K562 (cell line): ENCODE measurements around the gene LOXL4. TPM values are rescaled to one million over a fixed set of nuclear protein-coding genes. Genes with fewer than 3 reads are reported as not detected.
A peak's percentile ranks its signal among the peaks of the same experiment; 100 is the strongest.

ENCODE experiments used
- ATAC-seq: fragments of 200-7000 bp; cut with Tn5 transposase; 3 replicates; pipeline ENCODE4 v1.9.1; 2020; ENCODE audit warnings: moderate library complexity
- BruUV-seq: library from RNA; stranded (reverse); fragments of 400-500 nt; replicated peaks from 2 replicates; lab custom pipeline; 2021; lab: Mats Ljungman, UMichigan
- CTCF ChIA-PET: fragments of 300-600 bp; formaldehyde crosslinking; extraction: SDS; loops from one replicate; lab custom pipeline; 2021; ENCODE audit warnings: low intra/inter-chr PET ratio; lab: Yijun Ruan, JAX
- POLR2A ChIA-PET: fragments of 300-600, 350-650 bp; sonication (Branson Sonifier 250); formaldehyde crosslinking; extraction: SDS; loops from one replicate; lab custom pipeline; 2021; ENCODE audit warnings: antibody characterized with exemption, inconsistent platforms; lab: Yijun Ruan, JAX
- DNase-seq, 4 experiments: peaks; one replicate each; pipeline versions ENCODE4 v3.0.0 to v3.0.0-alpha.2; 2011 to 2018; ENCODE audit warnings: low spot score in 3 of 4, mixed read lengths in 3 of 4; ENCODE audit errors: extremely low read depth in 1 of 4
- FAIRE-seq: peaks from 2 replicates; lab custom pipeline; 2011; peaks lifted over from hg19 to GRCh38; lab: Jason Lieb, UNC
- H2AFZ ChIP-seq: 2 replicates; pipeline ENCODE4 v1.6.0; 2011; ENCODE audit warnings: low read depth, low read length, control low read depth, inconsistent platforms
- H3K27ac ChIP-seq: fragments of 200-600 bp; 3 replicates; pipeline ENCODE4 v1.8.0; 2011; ENCODE audit warnings: low read depth, mild to moderate bottlenecking, control low read depth, inconsistent platforms, low read length, moderate library complexity, mixed read lengths; ENCODE audit errors: extremely low read depth
- H3K27me3 ChIP-seq, 2 experiments: fragments of 300-600 bp in 1 of 2; 2 replicates in 1 of 2; 3 replicates in 1 of 2; pipeline versions ENCODE4 v1.6.0 to v1.8.0; 2011; ENCODE audit warnings: inconsistent platforms in 2 of 2, low read length in 2 of 2, mild to moderate bottlenecking in 1 of 2, mixed read lengths in 1 of 2, moderate library complexity in 1 of 2; ENCODE audit not compliant: control insufficient read depth in 2 of 2, insufficient read depth in 2 of 2
- H3K36me3 ChIP-seq: fragments of 300-600 bp; 3 replicates; pipeline ENCODE4 v1.8.0; 2011; ENCODE audit warnings: mild to moderate bottlenecking, low read length, inconsistent platforms; ENCODE audit not compliant: control insufficient read depth, insufficient read depth
- H3K4me1 ChIP-seq, 2 experiments: fragments of 200-600 bp in 1 of 2; replicated peaks in 1 of 2; 2 replicates in 1 of 2; 3 replicates in 1 of 2; pipeline versions ENCODE4 v1.5.1 to v1.8.0; 2011; ENCODE audit warnings: inconsistent platforms in 2 of 2, low read length in 2 of 2, mild to moderate bottlenecking in 1 of 2, mixed read lengths in 1 of 2, moderate library complexity in 1 of 2; ENCODE audit not compliant: control insufficient read depth in 2 of 2, insufficient read depth in 2 of 2
- H3K4me2 ChIP-seq: 2 replicates; pipeline ENCODE4 v1.6.1; 2011; ENCODE audit warnings: low read length, control low read depth, inconsistent platforms, mixed read lengths; ENCODE audit not compliant: insufficient read depth
- H3K4me3 ChIP-seq: fragments of 200-600 bp; sonication (generic), shearing (Covaris generic); 2 replicates; pipeline ENCODE4 v1.5.1; 2016; ENCODE audit warnings: control low read depth, inconsistent platforms
- H3K79me2 ChIP-seq: fragments of 200-600 bp; 3 replicates; pipeline ENCODE4 v1.8.0; 2011; ENCODE audit warnings: low read length, inconsistent platforms; ENCODE audit not compliant: control insufficient read depth, insufficient read depth
- H3K9ac ChIP-seq, 2 experiments: 2 replicates each; pipeline versions ENCODE4 v1.6.0 to v1.6.1; 2011; ENCODE audit warnings: low read depth in 2 of 2, low read length in 2 of 2, control low read depth in 1 of 2, inconsistent platforms in 1 of 2, mild to moderate bottlenecking in 1 of 2, mixed read lengths in 1 of 2; ENCODE audit not compliant: insufficient read depth in 1 of 2
- H3K9me1 ChIP-seq: one replicate; pipeline ENCODE4 v1.6.0; 2011; ENCODE audit warnings: inconsistent platforms, mild to moderate bottlenecking, low read length, moderate library complexity; ENCODE audit not compliant: control insufficient read depth, insufficient read depth
- H3K9me3 ChIP-seq: replicated peaks from 2 replicates; pipeline ENCODE4 v1.5.1; 2011; ENCODE audit warnings: low read depth, low read length, inconsistent platforms; ENCODE audit not compliant: control insufficient read depth, insufficient read depth
- H4K20me1 ChIP-seq: replicated peaks from 2 replicates; pipeline ENCODE4 v1.6.1; 2011; ENCODE audit warnings: low read length, inconsistent platforms, mixed read lengths; ENCODE audit not compliant: control insufficient read depth, insufficient read depth
- CGGBP1 ChIP-seq: fragments of 250-450 bp; sonication (Bioruptor Pico); IDR thresholded peaks from 2 replicates; pipeline ENCODE4 v1.9.0; 2021; ENCODE audit warnings: mild to moderate bottlenecking
- CUX1 ChIP-seq: fragments of 200-800 bp; sonication (Bioruptor generic); IDR thresholded peaks from 2 replicates; pipeline ENCODE4 v1.6.1; 2016; ENCODE audit warnings: missing genetic modification characterization, missing compliant biosample characterization
- KDM1A ChIP-seq, 2 experiments: fragments of 450-650 bp; IDR thresholded peaks; 2 replicates each; pipeline ENCODE4 v1.6.1; 2016; ENCODE audit warnings: mild to moderate bottlenecking in 2 of 2
- KLF16 ChIP-seq: IDR thresholded peaks from 2 replicates; pipeline ENCODE4 v1.6.1; 2016; ENCODE audit warnings: antibody characterized with exemption
- PKNOX1 ChIP-seq: fragments of 450-650 bp; IDR thresholded peaks from 2 replicates; pipeline ENCODE4 v1.6.1; 2016
- PYGO2 ChIP-seq: fragments of 450-650 bp; IDR thresholded peaks from 2 replicates; pipeline ENCODE4 v1.6.1; 2016; ENCODE audit warnings: mild to moderate bottlenecking, missing genetic modification characterization, moderate library complexity, missing compliant biosample characterization
- SUPT5H ChIP-seq: fragments of 450-650 bp; IDR thresholded peaks from 2 replicates; pipeline ENCODE4 v1.6.1; 2016
- TRIM28 ChIP-seq: fragments of 450-650 bp; IDR thresholded peaks from 2 replicates; pipeline ENCODE4 v1.6.1; 2017
- TSHZ1 ChIP-seq: fragments of 250-450 bp; sonication (Bioruptor Pico); IDR thresholded peaks from 2 replicates; pipeline ENCODE4 v1.4.0; 2020; ENCODE audit warnings: mild to moderate bottlenecking, moderate library complexity
- ZC3H8 ChIP-seq: fragments of 450-650 bp; IDR thresholded peaks from 2 replicates; pipeline ENCODE4 v1.6.1; 2017
- ZNF785 ChIP-seq: fragments of 250-450 bp; sonication (Bioruptor Pico); IDR thresholded peaks from 2 replicates; pipeline ENCODE4 v1.4.0; 2020; ENCODE audit warnings: mild to moderate bottlenecking
- WGBS: fragments of 100-300 bp; shearing (Covaris generic); methylation state at CpG from one replicate; pipeline ENCODE4 v1.1.6; 2016; ENCODE audit warnings: low coverage, mixed read lengths; ENCODE audit not compliant: insufficient coverage; ENCODE audit errors: missing lambda C conversion rate; 5-methylcytosine and 5-hydroxymethylcytosine counted together
- in situ Hi-C: fragments of 300-500 bp; cut with MboI; formaldehyde crosslinking; loops from 4 replicates; pipeline ENCODE4 v1.15.0; 2018; ENCODE audit warnings: inconsistent platforms, mixed read lengths
- intact Hi-C: fragments of 100-400 bp; cut with micrococcal nuclease; formaldehyde crosslinking; loops from 2 replicates; pipeline ENCODE4 v1.14.2; 2022
- polyA plus RNA-seq, 8 experiments: library from polyadenylated mRNA; depleted of rRNA in 4 of 8; stranded (reverse) in 5 of 8; unstranded in 3 of 8; fragments of >200 nt; fragmentation: Nextera tagmentation in 2 of 8; fragmentation: Illumina TruSeq in 1 of 8; extraction: Ambion mirVana in 2 of 8; extraction: Trizol in 1 of 8; gene quantifications; 2 replicates each; pipeline versions ENCODE4 v1.2.1 to v1.2.3, GENCODE V29; 2011 to 2014; ENCODE audit warnings: inconsistent platforms in 1 of 8, missing spikeins in 1 of 8
- total RNA-seq, 7 experiments: library from RNA; depleted of rRNA in 6 of 7; stranded (reverse); fragments of >200 nt in 6 of 7; fragmentation: Illumina TruSeq in 2 of 7; extraction: Trizol in 2 of 7; gene quantifications; 2 replicates each; pipeline versions ENCODE4 v1.2.1 to v1.2.3, GENCODE V29; 2011 to 2021; ENCODE audit warnings: low replicate concordance in 1 of 7

Gene LOXL4
- total and polyA plus RNA-seq, 9 of the 15 experiments (the other 6 are each of a cell fraction or from before 2014, with no cell fraction given), result 0.03 to 0.35 (median 0.05) TPM; not detected in 3

- TF ChIP-seq CUX1 (CRISPR knock-in tag) (no peak), TRIM28 (peak; percentile 88), KDM1A (IDR thresholded peaks at IDR 0.05) (peak; percentile 38 to 71; a peak in 3 of 4 replicates), KLF16 (peak; percentile 65; the same call in 1 of the 2 replicates)
These were observed 41.4 kb downstream of the LOXL4 start (continued) for GRCh38 chr10:98226508-98227144.

- 13% methylated on average over 1 of the region's 1 CpG for WGBS
- peaks cover 4 to 5% of the 10 kb centered on the region in 2 experiments; a peak in 3 of 5 replicates for H3K4me1 ChIP-seq
- H3K27ac ChIP-seq, result no peak overlapping the region
- no peak overlapping the region for H3K4me3 ChIP-seq
- peaks cover 19% of the 10 kb centered on the region for H3K79me2 ChIP-seq
- ChIA-PET CTCF (no interaction called here), POLR2A (no interaction called here)
- ATAC-seq, result no peak
- no peaks in the 10 kb centered on the region for H3K9me1 ChIP-seq
- H2AFZ ChIP-seq, result no peak overlapping the region
- BruUV-seq, result no TSS peak
- no peak for DNase-seq
- in situ Hi-C loops, result no loop called here
- FAIRE-seq, result no peak
- H3K4me2 ChIP-seq, result no peak overlapping the region
- H3K9ac ChIP-seq, result no peak overlapping the region
- no peaks in the 10 kb centered on the region for H3K27me3 ChIP-seq
- no peaks in the 10 kb centered on the region for H4K20me1 ChIP-seq
- H3K9me3 ChIP-seq, result no peaks in the 10 kb centered on the region
- TF ChIP-seq ZC3H8, result no peak
- TF ChIP-seq PKNOX1, result peak; percentile 31; the same call in 1 of the 2 replicates
- no peak for TF ChIP-seq TRIM28
- TF ChIP-seq ZNF785, result no peak
- no peak for TF ChIP-seq TSHZ1 (CRISPR knock-in tag)
- TF ChIP-seq CGGBP1 (CRISPR knock-in tag), result no peak
- TF ChIP-seq SUPT5H, result no peak
- TF ChIP-seq PYGO2 (tag), result no peak
- intact Hi-C loops, result no loop called here
- H3K36me3 ChIP-seq, result no peaks in the 10 kb centered on the region; the same call in 2 of the 3 replicates
These were observed 43.0 kb downstream of the LOXL4 start for GRCh38 chr10:98224996-98225395.
